GM19467 (cell line): ENCODE results near the gene TMX2.

Experiments
- ATAC-seq: cut with Tn5 transposase; IDR thresholded peaks from one replicate; pipeline ENCODE4 v1.9.1; 2021; ENCODE audit warnings: mild to moderate bottlenecking, moderate library complexity; ENCODE audit not compliant: unreplicated experiment

Gene TMX2

GRCh38 chr11:57763568-57763967, 51.2 kb downstream of the TMX2 start:
- no peak for ATAC-seq

- ATAC-seq: no peak
These were observed 51.6 kb downstream of the TMX2 start for GRCh38 chr11:57764021-57764420.

- no peak for ATAC-seq
These were observed 52.2 kb downstream of the TMX2 start for GRCh38 chr11:57764566-57764965.

- ATAC-seq: no peak
These were observed 52.6 kb downstream of the TMX2 start for GRCh38 chr11:57764972-57765371.

GRCh38 chr11:57770793-57771192, 58.4 kb downstream of the TMX2 start:
- ATAC-seq: no peak

GRCh38 chr11:57771365-57771764, 59.0 kb downstream of the TMX2 start:
- no peak for ATAC-seq

- ATAC-seq: no peak
These were observed 60.2 kb downstream of the TMX2 start for GRCh38 chr11:57772562-57772961.

- no peak for ATAC-seq
These were observed 60.7 kb downstream of the TMX2 start for GRCh38 chr11:57773026-57773598.

- ATAC-seq: no peak
These were observed 63.1 kb downstream of the TMX2 start for GRCh38 chr11:57775491-57775890.

- no peak for ATAC-seq
These were observed 63.7 kb downstream of the TMX2 start for GRCh38 chr11:57776031-57776521.

- ATAC-seq: no peak
These were observed 64.3 kb downstream of the TMX2 start for GRCh38 chr11:57776577-57777210.

GRCh38 chr11:57777969-57778317, 65.5 kb downstream of the TMX2 start:
- no peak for ATAC-seq

- no peak for ATAC-seq
These were observed 66.1 kb downstream of the TMX2 start for GRCh38 chr11:57778318-57779037.

GRCh38 chr11:57779276-57779675, 66.9 kb downstream of the TMX2 start:
- no peak for ATAC-seq

- ATAC-seq: no peak
These were observed 69.1 kb downstream of the TMX2 start for GRCh38 chr11:57781529-57781943.

GRCh38 chr11:57785072-57785471, 72.7 kb downstream of the TMX2 start:
- no peak for ATAC-seq

- no peak for ATAC-seq
These were observed 74.0 kb downstream of the TMX2 start for GRCh38 chr11:57786436-57786835.

- no peak for ATAC-seq
These were observed 74.7 kb downstream of the TMX2 start for GRCh38 chr11:57787006-57787604.

GRCh38 chr11:57787920-57788702, 75.7 kb downstream of the TMX2 start:
- no peak for ATAC-seq

GRCh38 chr11:57788703-57789088, 76.3 kb downstream of the TMX2 start:
- ATAC-seq: no peak
